SK-N-SH (cell line): ENCODE results near the gene ARHGAP26. TPM values are rescaled to one million over a fixed set of nuclear protein-coding genes. Genes with fewer than 3 reads are reported as not detected.

Experiments used
- CTCF ChIA-PET: fragments of 300-600, 350-600 bp; formaldehyde crosslinking; extraction: SDS; loops from one replicate; lab custom pipeline; 2021; lab: Yijun Ruan, JAX
- POLR2A ChIA-PET: fragments of 350-600 bp; sonication (Branson Sonifier 250); formaldehyde crosslinking; extraction: SDS; loops from one replicate; lab custom pipeline; 2020; ENCODE audit warnings: antibody characterized with exemption, inconsistent platforms; lab: Yijun Ruan, JAX
- DNase-seq: peaks from one replicate; pipeline ENCODE4 v3.0.0; 2012
- H2AFZ ChIP-seq: fragments of 200-600 bp; sonication (generic); 2 replicates; pipeline ENCODE4 v1.8.1; 2016; ENCODE audit warnings: antibody characterized with exemption, mild to moderate bottlenecking, low read depth
- H3F3A ChIP-seq: fragments of 200-600 bp; sonication (generic); replicated peaks from 2 replicates; pipeline ENCODE3; 2016; ENCODE audit warnings: antibody characterized with exemption, mild to moderate bottlenecking; ENCODE audit not compliant: insufficient read depth
- H3K27ac ChIP-seq, 2 experiments: fragments of 200-500 bp in 1 of 2; fragments of 200-600 bp in 1 of 2; sonication (Bioruptor generic) in 1 of 2; sonication (generic), shearing (Covaris generic) in 1 of 2; 2 replicates each; pipeline versions ENCODE4 v1.5.1 to v1.6.1; 2014 to 2016; ENCODE audit warnings: low read depth in 2 of 2, inconsistent platforms in 1 of 2, low read length in 1 of 2, mild to moderate bottlenecking in 1 of 2, mixed read lengths in 1 of 2
- H3K27me3 ChIP-seq: fragments of 200-600 bp; sonication (generic), shearing (Covaris generic); 2 replicates; pipeline ENCODE4 v1.6.1; 2016; ENCODE audit warnings: mixed run types; ENCODE audit not compliant: insufficient read depth
- H3K36me3 ChIP-seq, 2 experiments: fragments of 200-500 bp in 1 of 2; fragments of 200-600 bp in 1 of 2; sonication (Bioruptor generic) in 1 of 2; sonication (generic) in 1 of 2; replicated peaks in 1 of 2; 2 replicates each; pipeline versions ENCODE3 to v1.5.1; 2014 to 2016; ENCODE audit warnings: low read length in 1 of 2, mild to moderate bottlenecking in 1 of 2; ENCODE audit not compliant: insufficient read depth in 2 of 2, control insufficient read depth in 1 of 2
- H3K4me1 ChIP-seq, 2 experiments: fragments of 200-500 bp in 1 of 2; fragments of 200-600 bp in 1 of 2; sonication (Bioruptor generic) in 1 of 2; sonication (generic), shearing (Covaris generic) in 1 of 2; 2 replicates each; pipeline versions ENCODE4 v1.5.1 to v1.6.1; 2014 to 2016; ENCODE audit warnings: low read depth in 1 of 2, low read length in 1 of 2, mixed run types in 1 of 2; ENCODE audit not compliant: insufficient read depth in 2 of 2, control insufficient read depth in 1 of 2
- H3K4me2 ChIP-seq: fragments of 200-600 bp; sonication (generic), shearing (Covaris generic); 2 replicates; pipeline ENCODE4 v1.6.1; 2017; ENCODE audit warnings: mixed run types
- H3K4me3 ChIP-seq, 2 experiments: fragments of 200-500 bp in 1 of 2; fragments of 200-600 bp in 1 of 2; sonication (Bioruptor generic) in 1 of 2; sonication (generic), shearing (Covaris generic) in 1 of 2; 2 replicates each; pipeline versions ENCODE4 v1.5.1 to v1.8.1; 2014 to 2016; ENCODE audit warnings: low read depth in 2 of 2, inconsistent platforms in 1 of 2, low read length in 1 of 2, mild to moderate bottlenecking in 1 of 2, mixed read lengths in 1 of 2, moderate library complexity in 1 of 2
- H3K79me2 ChIP-seq: fragments of 200-600 bp; sonication (generic); 2 replicates; pipeline ENCODE4 v1.8.1; 2017; ENCODE audit warnings: mild to moderate bottlenecking; ENCODE audit not compliant: insufficient read depth
- H3K9ac ChIP-seq: fragments of 200-600 bp; sonication (generic); 2 replicates; pipeline ENCODE4 v1.6.1; 2017; ENCODE audit warnings: mixed run types
- H3K9me2 ChIP-seq: fragments of 200-600 bp; sonication (generic); 2 replicates; pipeline ENCODE4 v1.6.1; 2017; ENCODE audit warnings: mixed run types
- H3K9me3 ChIP-seq: fragments of 200-600 bp; sonication (generic); 2 replicates; pipeline ENCODE4 v1.6.1; 2017; ENCODE audit warnings: mixed run types, mild to moderate bottlenecking, moderate library complexity
- H4K20me1 ChIP-seq: fragments of 200-600 bp; sonication (generic); 2 replicates; pipeline ENCODE4 v1.6.1; 2017; ENCODE audit warnings: mild to moderate bottlenecking, mixed run types; ENCODE audit not compliant: insufficient read depth
- CHD2 ChIP-seq: fragments of 150-350 bp; IDR thresholded peaks from 2 replicates; pipeline ENCODE4 v1.6.1; 2018; ENCODE audit warnings: low read length; ENCODE audit not compliant: partially characterized antibody
- ELF1 ChIP-seq: IDR thresholded peaks from 2 replicates; pipeline ENCODE4 v1.4.0; 2012
- EP300 ChIP-seq, 2 experiments: IDR thresholded peaks; 2 replicates each; pipeline versions ENCODE4 v1.4.0 to v1.6.1; 2012; ENCODE audit warnings: borderline replicate concordance in 1 of 2, low read depth in 1 of 2, low read length in 1 of 2
- FOSL2 ChIP-seq: IDR thresholded peaks from 2 replicates; pipeline ENCODE4 v1.4.0; 2012; ENCODE audit warnings: low read depth, mild to moderate bottlenecking, moderate library complexity, borderline replicate concordance
- GATA2 ChIP-seq: sonication (generic); formaldehyde crosslinking; IDR thresholded peaks from 2 replicates; pipeline ENCODE4 v1.5.0; 2020; ENCODE audit warnings: mild to moderate bottlenecking, missing genetic modification reagents
- JUND ChIP-seq: IDR thresholded peaks from 2 replicates; pipeline ENCODE4 v1.4.0; 2012
- MEF2A ChIP-seq: IDR thresholded peaks from 2 replicates; pipeline ENCODE4 v1.4.0; 2012; ENCODE audit warnings: low read depth, borderline replicate concordance
- MXI1 ChIP-seq: IDR thresholded peaks from 2 replicates; pipeline ENCODE4 v1.6.1; 2012; ENCODE audit warnings: mild to moderate bottlenecking, low read depth, low read length, improper control_type of control experiment
- POLR2AphosphoS5 ChIP-seq: IDR thresholded peaks from 2 replicates; pipeline ENCODE4 v1.6.1; 2012; ENCODE audit warnings: low read depth, low read length
- RFX5 ChIP-seq: IDR thresholded peaks from 2 replicates; pipeline ENCODE4 v1.6.1; 2012; ENCODE audit warnings: mild to moderate bottlenecking, improper control_type of control experiment, low read length
- TCF12 ChIP-seq: IDR thresholded peaks from 2 replicates; pipeline ENCODE4 v1.4.0; 2012
- YY1 ChIP-seq: IDR thresholded peaks from 2 replicates; pipeline ENCODE4 v1.4.0; 2012; ENCODE audit warnings: low read depth, mild to moderate bottlenecking
- WGBS: methylation state at CpG from one replicate; pipeline ENCODE4 v1.1.6; 2017; ENCODE audit warnings: low lambda C conversion rate; 5-methylcytosine and 5-hydroxymethylcytosine counted together
- polyA plus RNA-seq, 3 experiments: library from polyadenylated mRNA; depleted of rRNA; stranded (reverse); fragments of >200 nt; gene quantifications; 2 replicates each; pipeline ENCODE4 v1.2.3, GENCODE V29; 2012
- TF ChIP-seq, protein P1 (sequence below): fragments of 150-350 bp; IDR thresholded peaks from 2 replicates; pipeline ENCODE4 v1.6.1; 2017; ENCODE audit warnings: antibody characterized with exemption, low read length, low read depth, borderline replicate concordance
- TF ChIP-seq, protein P2 (sequence below): fragments of 150-350 bp; IDR thresholded peaks from 2 replicates; pipeline ENCODE4 v1.6.1; 2016; ENCODE audit warnings: mild to moderate bottlenecking, low read depth, low read length
- TF ChIP-seq, protein P3 (sequence below): IDR thresholded peaks from 2 replicates; pipeline ENCODE4 v1.4.0; 2012; ENCODE audit warnings: low read depth, borderline replicate concordance
- TF ChIP-seq, protein P4 (sequence below): fragments of 200-600 bp; sonication (generic); IDR thresholded peaks from 2 replicates; pipeline ENCODE4 v1.6.1; 2017; ENCODE audit warnings: antibody characterized with exemption, mild to moderate bottlenecking, moderate library complexity
- TF ChIP-seq, protein P5 (sequence below): IDR thresholded peaks from 2 replicates; pipeline ENCODE4 v1.6.1; 2012; ENCODE audit warnings: mild to moderate bottlenecking, low read depth, low read length, moderate library complexity
- TF ChIP-seq, protein P6 (sequence below): IDR thresholded peaks from 2 replicates; pipeline ENCODE4; 2012

The ARHGAP26 gene
- polyA plus RNA-seq, 1 of the 3 experiments (the other 2 are of a cell fraction) = 6.1 TPM

DNA sequence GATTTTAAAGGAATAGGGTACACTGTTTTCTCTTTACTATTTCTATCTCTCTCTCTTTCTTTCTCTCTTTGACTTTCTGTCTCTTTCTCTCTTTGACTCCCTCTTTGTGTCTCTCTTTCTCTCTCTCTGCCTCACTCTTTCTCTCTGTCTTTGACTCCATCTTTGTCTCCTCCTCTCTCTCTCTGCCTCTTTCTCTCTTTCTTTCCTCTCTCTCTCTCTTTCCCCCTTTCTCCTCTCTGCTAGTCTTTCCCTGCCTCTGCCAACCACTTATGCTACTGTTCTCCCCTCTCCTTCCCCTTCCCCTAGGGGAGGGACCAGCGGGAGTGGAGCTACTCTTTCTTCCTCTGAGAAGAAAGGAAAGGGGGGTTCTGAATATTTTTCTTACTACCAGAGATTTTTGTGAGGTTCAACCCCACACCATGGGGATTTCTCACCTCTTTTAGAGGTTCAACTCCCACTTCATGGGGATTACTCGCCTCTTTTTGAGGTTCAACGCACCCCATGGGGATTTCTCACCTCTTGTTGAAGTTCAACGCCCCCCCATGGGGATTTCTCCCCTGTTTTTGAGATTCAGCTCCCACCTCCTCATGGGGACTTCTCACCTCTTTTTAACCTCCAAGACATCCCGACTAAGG lies 323.4 kb downstream of the ARHGAP26 start:
- no peak overlapping the region for H3K9ac ChIP-seq
- H3K9me3 ChIP-seq = no peaks in the 10 kb centered on the region
- H3K27ac ChIP-seq = no peak overlapping the region
- ChIA-PET POLR2A (no interaction called here), CTCF (interaction anchor here (0.6 kb wide), 1 partner anchor 823 kb away, joined by 3 read pairs; no protein-coding TSS in a partner anchor)
- 91% methylated on average over 5 of the region's 5 CpGs for WGBS
- H3K36me3 ChIP-seq = no peaks in the 10 kb centered on the region
- H3K4me3 ChIP-seq = no peak overlapping the region
- H3K4me1 ChIP-seq = no peaks in the 10 kb centered on the region
- no peaks in the 10 kb centered on the region for H3K9me2 ChIP-seq
- no peaks in the 10 kb centered on the region for H3F3A ChIP-seq
- no peak overlapping the region for H2AFZ ChIP-seq
- no peaks in the 10 kb centered on the region for H4K20me1 ChIP-seq
- H3K4me2 ChIP-seq = no peak overlapping the region
- H3K27me3 ChIP-seq = no peaks in the 10 kb centered on the region
- no peak for TF ChIP-seq YY1
- no peak for TF ChIP-seq CHD2
- no peak for TF ChIP-seq MEF2A
- TF ChIP-seq, protein P1, sequence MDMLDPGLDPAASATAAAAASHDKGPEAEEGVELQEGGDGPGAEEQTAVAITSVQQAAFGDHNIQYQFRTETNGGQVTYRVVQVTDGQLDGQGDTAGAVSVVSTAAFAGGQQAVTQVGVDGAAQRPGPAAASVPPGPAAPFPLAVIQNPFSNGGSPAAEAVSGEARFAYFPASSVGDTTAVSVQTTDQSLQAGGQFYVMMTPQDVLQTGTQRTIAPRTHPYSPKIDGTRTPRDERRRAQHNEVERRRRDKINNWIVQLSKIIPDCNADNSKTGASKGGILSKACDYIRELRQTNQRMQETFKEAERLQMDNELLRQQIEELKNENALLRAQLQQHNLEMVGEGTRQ = no peak
- TF ChIP-seq, protein P2, sequence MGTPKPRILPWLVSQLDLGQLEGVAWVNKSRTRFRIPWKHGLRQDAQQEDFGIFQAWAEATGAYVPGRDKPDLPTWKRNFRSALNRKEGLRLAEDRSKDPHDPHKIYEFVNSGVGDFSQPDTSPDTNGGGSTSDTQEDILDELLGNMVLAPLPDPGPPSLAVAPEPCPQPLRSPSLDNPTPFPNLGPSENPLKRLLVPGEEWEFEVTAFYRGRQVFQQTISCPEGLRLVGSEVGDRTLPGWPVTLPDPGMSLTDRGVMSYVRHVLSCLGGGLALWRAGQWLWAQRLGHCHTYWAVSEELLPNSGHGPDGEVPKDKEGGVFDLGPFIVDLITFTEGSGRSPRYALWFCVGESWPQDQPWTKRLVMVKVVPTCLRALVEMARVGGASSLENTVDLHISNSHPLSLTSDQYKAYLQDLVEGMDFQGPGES = no peak
- no peak for TF ChIP-seq TCF12
- TF ChIP-seq RFX5 = no peak
- no peak for TF ChIP-seq FOSL2
- TF ChIP-seq, protein P3, sequence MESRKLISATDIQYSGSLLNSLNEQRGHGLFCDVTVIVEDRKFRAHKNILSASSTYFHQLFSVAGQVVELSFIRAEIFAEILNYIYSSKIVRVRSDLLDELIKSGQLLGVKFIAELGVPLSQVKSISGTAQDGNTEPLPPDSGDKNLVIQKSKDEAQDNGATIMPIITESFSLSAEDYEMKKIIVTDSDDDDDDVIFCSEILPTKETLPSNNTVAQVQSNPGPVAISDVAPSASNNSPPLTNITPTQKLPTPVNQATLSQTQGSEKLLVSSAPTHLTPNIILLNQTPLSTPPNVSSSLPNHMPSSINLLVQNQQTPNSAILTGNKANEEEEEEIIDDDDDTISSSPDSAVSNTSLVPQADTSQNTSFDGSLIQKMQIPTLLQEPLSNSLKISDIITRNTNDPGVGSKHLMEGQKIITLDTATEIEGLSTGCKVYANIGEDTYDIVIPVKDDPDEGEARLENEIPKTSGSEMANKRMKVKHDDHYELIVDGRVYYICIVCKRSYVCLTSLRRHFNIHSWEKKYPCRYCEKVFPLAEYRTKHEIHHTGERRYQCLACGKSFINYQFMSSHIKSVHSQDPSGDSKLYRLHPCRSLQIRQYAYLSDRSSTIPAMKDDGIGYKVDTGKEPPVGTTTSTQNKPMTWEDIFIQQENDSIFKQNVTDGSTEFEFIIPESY = no peak
- TF ChIP-seq ELF1 = no peak
- TF ChIP-seq MXI1 = no peak
- TF ChIP-seq POLR2AphosphoS5 = no peak
- TF ChIP-seq, protein P4, sequence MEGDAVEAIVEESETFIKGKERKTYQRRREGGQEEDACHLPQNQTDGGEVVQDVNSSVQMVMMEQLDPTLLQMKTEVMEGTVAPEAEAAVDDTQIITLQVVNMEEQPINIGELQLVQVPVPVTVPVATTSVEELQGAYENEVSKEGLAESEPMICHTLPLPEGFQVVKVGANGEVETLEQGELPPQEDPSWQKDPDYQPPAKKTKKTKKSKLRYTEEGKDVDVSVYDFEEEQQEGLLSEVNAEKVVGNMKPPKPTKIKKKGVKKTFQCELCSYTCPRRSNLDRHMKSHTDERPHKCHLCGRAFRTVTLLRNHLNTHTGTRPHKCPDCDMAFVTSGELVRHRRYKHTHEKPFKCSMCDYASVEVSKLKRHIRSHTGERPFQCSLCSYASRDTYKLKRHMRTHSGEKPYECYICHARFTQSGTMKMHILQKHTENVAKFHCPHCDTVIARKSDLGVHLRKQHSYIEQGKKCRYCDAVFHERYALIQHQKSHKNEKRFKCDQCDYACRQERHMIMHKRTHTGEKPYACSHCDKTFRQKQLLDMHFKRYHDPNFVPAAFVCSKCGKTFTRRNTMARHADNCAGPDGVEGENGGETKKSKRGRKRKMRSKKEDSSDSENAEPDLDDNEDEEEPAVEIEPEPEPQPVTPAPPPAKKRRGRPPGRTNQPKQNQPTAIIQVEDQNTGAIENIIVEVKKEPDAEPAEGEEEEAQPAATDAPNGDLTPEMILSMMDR = no peak
- no peak for TF ChIP-seq EP300 (IDR thresholded peaks at IDR 0.05; ENCODE audit: borderline replicate concordance in 1 of 2, low read depth in 1 of 2, low read length in 1 of 2)
- TF ChIP-seq JUND = no peak
- TF ChIP-seq, protein P5, sequence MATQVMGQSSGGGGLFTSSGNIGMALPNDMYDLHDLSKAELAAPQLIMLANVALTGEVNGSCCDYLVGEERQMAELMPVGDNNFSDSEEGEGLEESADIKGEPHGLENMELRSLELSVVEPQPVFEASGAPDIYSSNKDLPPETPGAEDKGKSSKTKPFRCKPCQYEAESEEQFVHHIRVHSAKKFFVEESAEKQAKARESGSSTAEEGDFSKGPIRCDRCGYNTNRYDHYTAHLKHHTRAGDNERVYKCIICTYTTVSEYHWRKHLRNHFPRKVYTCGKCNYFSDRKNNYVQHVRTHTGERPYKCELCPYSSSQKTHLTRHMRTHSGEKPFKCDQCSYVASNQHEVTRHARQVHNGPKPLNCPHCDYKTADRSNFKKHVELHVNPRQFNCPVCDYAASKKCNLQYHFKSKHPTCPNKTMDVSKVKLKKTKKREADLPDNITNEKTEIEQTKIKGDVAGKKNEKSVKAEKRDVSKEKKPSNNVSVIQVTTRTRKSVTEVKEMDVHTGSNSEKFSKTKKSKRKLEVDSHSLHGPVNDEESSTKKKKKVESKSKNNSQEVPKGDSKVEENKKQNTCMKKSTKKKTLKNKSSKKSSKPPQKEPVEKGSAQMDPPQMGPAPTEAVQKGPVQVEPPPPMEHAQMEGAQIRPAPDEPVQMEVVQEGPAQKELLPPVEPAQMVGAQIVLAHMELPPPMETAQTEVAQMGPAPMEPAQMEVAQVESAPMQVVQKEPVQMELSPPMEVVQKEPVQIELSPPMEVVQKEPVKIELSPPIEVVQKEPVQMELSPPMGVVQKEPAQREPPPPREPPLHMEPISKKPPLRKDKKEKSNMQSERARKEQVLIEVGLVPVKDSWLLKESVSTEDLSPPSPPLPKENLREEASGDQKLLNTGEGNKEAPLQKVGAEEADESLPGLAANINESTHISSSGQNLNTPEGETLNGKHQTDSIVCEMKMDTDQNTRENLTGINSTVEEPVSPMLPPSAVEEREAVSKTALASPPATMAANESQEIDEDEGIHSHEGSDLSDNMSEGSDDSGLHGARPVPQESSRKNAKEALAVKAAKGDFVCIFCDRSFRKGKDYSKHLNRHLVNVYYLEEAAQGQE = no peak
- TF ChIP-seq, protein P6, sequence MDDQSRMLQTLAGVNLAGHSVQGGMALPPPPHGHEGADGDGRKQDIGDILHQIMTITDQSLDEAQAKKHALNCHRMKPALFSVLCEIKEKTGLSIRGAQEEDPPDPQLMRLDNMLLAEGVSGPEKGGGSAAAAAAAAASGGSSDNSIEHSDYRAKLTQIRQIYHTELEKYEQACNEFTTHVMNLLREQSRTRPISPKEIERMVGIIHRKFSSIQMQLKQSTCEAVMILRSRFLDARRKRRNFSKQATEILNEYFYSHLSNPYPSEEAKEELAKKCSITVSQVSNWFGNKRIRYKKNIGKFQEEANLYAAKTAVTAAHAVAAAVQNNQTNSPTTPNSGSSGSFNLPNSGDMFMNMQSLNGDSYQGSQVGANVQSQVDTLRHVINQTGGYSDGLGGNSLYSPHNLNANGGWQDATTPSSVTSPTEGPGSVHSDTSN = no peak
- TF ChIP-seq GATA2 (CRISPR knock-in tag) = no peak
- no peaks in the 10 kb centered on the region for H3K79me2 ChIP-seq
- no peak for DNase-seq
